DND-41 (cell line): ENCODE data around the gene EEF1AKMT2.

Experiments
- ATAC-seq: fragments of 200-7000 bp; cut with Tn5 transposase; 3 replicates; pipeline ENCODE4 v1.9.1; 2021; ENCODE audit warnings: low read depth; ENCODE audit not compliant: insufficient read depth
- DNase-seq: peaks from one replicate; pipeline ENCODE4 v3.0.0-alpha.2; 2020
- H2AFZ ChIP-seq: 2 replicates; pipeline ENCODE4 v1.6.0; 2012; ENCODE audit warnings: low read depth, low read length
- H3K27ac ChIP-seq: 2 replicates; pipeline ENCODE4 v1.5.1; 2012; ENCODE audit warnings: low read length, inconsistent platforms
- H3K27me3 ChIP-seq: fragments of 200-600 bp; sonication (generic); 2 replicates; pipeline ENCODE4 v1.6.0; 2012; ENCODE audit warnings: low read length, mild to moderate bottlenecking, inconsistent platforms; ENCODE audit not compliant: insufficient read depth, poor library complexity
- H3K36me3 ChIP-seq: 2 replicates; pipeline ENCODE4 v1.5.1; 2012; ENCODE audit warnings: low read length, inconsistent platforms; ENCODE audit not compliant: insufficient read depth
- H3K4me1 ChIP-seq: 2 replicates; pipeline ENCODE4 v1.5.1; 2012; ENCODE audit warnings: mild to moderate bottlenecking, low read length; ENCODE audit not compliant: insufficient read depth
- H3K4me2 ChIP-seq: 2 replicates; pipeline ENCODE4 v1.6.0; 2012; ENCODE audit warnings: mild to moderate bottlenecking, moderate library complexity, low read length, inconsistent platforms; ENCODE audit not compliant: insufficient read depth
- H3K4me3 ChIP-seq, 2 experiments: fragments of 200-600 bp in 1 of 2; shearing (Covaris generic) in 1 of 2; 2 replicates each; pipeline ENCODE4 v1.5.1; 2012 to 2016; ENCODE audit warnings: inconsistent platforms in 2 of 2, low read length in 2 of 2, mild to moderate bottlenecking in 2 of 2, low read depth in 1 of 2, moderate library complexity in 1 of 2
- H3K79me2 ChIP-seq: 2 replicates; pipeline ENCODE4 v1.6.0; 2012; ENCODE audit warnings: low read length, inconsistent platforms; ENCODE audit not compliant: insufficient read depth
- H3K9ac ChIP-seq: 2 replicates; pipeline ENCODE4 v1.6.0; 2012; ENCODE audit warnings: low read depth, mild to moderate bottlenecking, inconsistent platforms, low read length, moderate library complexity
- H3K9me3 ChIP-seq: 2 replicates; pipeline ENCODE4 v1.5.1; 2012; ENCODE audit warnings: low read length, moderate library complexity, mild to moderate bottlenecking, inconsistent platforms; ENCODE audit not compliant: insufficient read depth, severe bottlenecking
- H4K20me1 ChIP-seq: 2 replicates; pipeline ENCODE4 v1.6.0; 2012; ENCODE audit warnings: low read length; ENCODE audit not compliant: insufficient read depth
- EZH2 ChIP-seq: IDR thresholded peaks from 3 replicates; pipeline ENCODE4 v1.6.1; 2012; ENCODE audit warnings: borderline replicate concordance, low read depth, mild to moderate bottlenecking, moderate library complexity, low read length, inconsistent platforms; ENCODE audit not compliant: severe bottlenecking
- TF ChIP-seq, protein P1 (sequence below): IDR thresholded peaks from 2 replicates; pipeline ENCODE4 v1.5.1; 2012; ENCODE audit warnings: borderline replicate concordance, low read length, moderate library complexity, mild to moderate bottlenecking; ENCODE audit not compliant: poor library complexity, severe bottlenecking; ENCODE audit errors: extremely low read depth

EEF1AKMT2 gene

DNA sequence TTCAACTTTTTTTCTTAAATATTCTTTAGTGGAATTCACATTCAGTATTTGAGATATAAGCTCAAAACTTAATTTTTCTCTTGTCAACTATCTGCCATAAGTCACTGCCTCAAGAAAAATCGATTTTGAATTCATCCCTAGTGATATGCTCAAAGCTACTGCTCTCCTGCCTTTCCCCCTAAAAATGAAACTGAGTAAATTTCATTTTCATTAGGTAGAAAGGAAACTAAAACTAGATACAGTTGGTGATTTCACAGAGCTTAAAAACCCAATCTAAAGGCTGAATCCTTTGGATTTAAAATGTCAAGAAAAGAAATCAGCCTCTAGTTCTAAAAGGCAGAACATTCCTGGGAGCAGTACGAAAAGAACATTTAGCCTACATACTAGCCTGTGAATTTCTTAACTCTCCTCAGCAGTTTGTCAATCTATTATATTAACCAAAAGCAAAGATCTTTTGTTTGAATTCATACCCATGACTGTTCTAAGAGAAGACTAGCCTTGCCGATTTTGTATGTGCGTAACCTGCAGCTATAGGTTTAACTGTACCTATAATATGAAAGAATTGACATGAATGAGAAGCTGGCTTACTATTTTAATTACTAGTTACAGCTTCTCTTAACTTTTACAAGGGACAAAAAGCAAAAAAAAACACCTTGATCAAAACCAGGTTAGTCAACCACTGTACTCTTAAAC lies 42.6 kb downstream of the EEF1AKMT2 start:
- no peak overlapping the region for H3K9ac ChIP-seq
- H3K27ac ChIP-seq = no peak overlapping the region
- no peak overlapping the region for H3K4me2 ChIP-seq

DNA sequence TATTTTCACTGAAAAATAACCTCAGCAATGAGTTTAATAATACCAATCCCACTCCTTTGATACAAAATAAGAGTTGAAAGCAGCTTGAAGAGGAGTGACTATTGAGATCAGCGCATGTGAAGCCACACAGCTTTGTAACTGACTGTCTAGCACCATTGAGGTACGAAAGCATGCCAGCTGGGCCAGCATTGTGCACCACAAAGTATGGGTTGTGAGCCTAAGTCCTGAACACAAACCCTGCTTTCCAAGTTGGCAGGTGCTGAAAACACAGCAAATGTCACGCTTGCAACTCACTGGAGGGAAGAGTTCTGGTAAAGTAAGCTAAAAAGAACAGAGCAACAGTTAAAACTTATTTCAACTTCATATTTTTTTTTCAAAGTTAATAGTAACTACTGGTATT lies 43.5 kb downstream of the EEF1AKMT2 start:
- Histone ChIP-seq H3K27ac (no peak overlapping the region), H3K9ac (no peak overlapping the region), H3K4me1 (peaks cover 10% of the 10 kb centered on the region), H2AFZ (no peak overlapping the region), H3K36me3 (peaks cover 26% of the 10 kb centered on the region), H3K9me3 (no peaks in the 10 kb centered on the region), H3K79me2 (peaks cover 9% of the 10 kb centered on the region), H4K20me1 (no peaks in the 10 kb centered on the region), H3K4me2 (no peak overlapping the region), H3K27me3 (no peaks in the 10 kb centered on the region), H3K4me3 (no peak overlapping the region)
- ATAC-seq (no peak; the same call in 2 of the 3 replicates), DNase-seq (no peak)
- TF ChIP-seq EZH2 = no peak
- TF ChIP-seq, protein P1, sequence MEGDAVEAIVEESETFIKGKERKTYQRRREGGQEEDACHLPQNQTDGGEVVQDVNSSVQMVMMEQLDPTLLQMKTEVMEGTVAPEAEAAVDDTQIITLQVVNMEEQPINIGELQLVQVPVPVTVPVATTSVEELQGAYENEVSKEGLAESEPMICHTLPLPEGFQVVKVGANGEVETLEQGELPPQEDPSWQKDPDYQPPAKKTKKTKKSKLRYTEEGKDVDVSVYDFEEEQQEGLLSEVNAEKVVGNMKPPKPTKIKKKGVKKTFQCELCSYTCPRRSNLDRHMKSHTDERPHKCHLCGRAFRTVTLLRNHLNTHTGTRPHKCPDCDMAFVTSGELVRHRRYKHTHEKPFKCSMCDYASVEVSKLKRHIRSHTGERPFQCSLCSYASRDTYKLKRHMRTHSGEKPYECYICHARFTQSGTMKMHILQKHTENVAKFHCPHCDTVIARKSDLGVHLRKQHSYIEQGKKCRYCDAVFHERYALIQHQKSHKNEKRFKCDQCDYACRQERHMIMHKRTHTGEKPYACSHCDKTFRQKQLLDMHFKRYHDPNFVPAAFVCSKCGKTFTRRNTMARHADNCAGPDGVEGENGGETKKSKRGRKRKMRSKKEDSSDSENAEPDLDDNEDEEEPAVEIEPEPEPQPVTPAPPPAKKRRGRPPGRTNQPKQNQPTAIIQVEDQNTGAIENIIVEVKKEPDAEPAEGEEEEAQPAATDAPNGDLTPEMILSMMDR = no peak

More for the DNA sequence above, 42.6 kb downstream of the EEF1AKMT2 start:
- H3K4me1 ChIP-seq = peaks cover 10% of the 10 kb centered on the region
- H3K36me3 ChIP-seq = peaks cover 30% of the 10 kb centered on the region
- H3K9me3 ChIP-seq = no peaks in the 10 kb centered on the region
- H2AFZ ChIP-seq = no peak overlapping the region
- ATAC-seq (no peak), DNase-seq (no peak)
- TF ChIP-seq, protein P1 = no peak
- TF ChIP-seq EZH2 = no peak
- H4K20me1 ChIP-seq = no peaks in the 10 kb centered on the region
- H3K4me3 ChIP-seq = no peak overlapping the region
- no peaks in the 10 kb centered on the region for H3K79me2 ChIP-seq
- no peaks in the 10 kb centered on the region for H3K27me3 ChIP-seq

DNA sequence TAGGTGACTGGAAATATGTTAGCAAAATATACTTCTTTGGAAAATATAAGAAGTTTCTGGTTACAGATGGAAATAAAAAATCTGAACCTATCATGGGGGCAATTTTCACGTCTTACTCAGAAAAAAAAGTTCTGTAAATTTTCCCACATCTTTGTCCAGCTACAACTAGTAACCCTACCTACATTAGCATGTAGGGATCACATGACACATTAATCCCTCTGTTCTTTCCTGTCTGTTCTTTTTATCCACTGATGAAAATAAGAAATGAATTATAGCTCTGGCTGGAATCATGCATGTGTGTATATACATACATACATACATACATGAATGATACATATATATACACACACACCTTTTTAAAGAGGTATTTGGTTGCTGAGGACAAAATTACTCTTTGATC lies 43.9 kb downstream of the EEF1AKMT2 start:
- Histone ChIP-seq H3K9ac (no peak overlapping the region), H3K4me3 (no peak overlapping the region), H3K27me3 (no peaks in the 10 kb centered on the region), H3K27ac (no peak overlapping the region), H3K4me1 (peaks cover 10% of the 10 kb centered on the region), H3K9me3 (no peaks in the 10 kb centered on the region), H3K36me3 (peaks cover 26% of the 10 kb centered on the region), H2AFZ (no peak overlapping the region), H3K79me2 (peaks cover 13% of the 10 kb centered on the region), H3K4me2 (no peak overlapping the region), H4K20me1 (no peaks in the 10 kb centered on the region)
- TF ChIP-seq, protein P1 = no peak
- no peak for TF ChIP-seq EZH2
- ATAC-seq = no peak
- DNase-seq = no peak
